ENCODE measurements around the gene KCNK7.

KCNK7 gene

GRCh38 chr11:65611028-65611757, 15.6 kb upstream of the KCNK7 start:
- TF ChIP-seq ZFP30 (CRISPR knock-in tag; IDR thresholded peaks at IDR 0.05) (no peak), CSDC2 (CRISPR knock-in tag; IDR thresholded peaks at IDR 0.05) (no peak), TOX (CRISPR knock-in tag; IDR thresholded peaks at IDR 0.05; ENCODE audit: borderline replicate concordance) (no peak), ARNTL (CRISPR knock-in tag; IDR thresholded peaks at IDR 0.05; ENCODE audit: borderline replicate concordance, low read depth) (no peak), ZNF565 (CRISPR knock-in tag; conservative IDR thresholded peaks at IDR 0.05; ENCODE audit: low read depth) (no peak), ISL1 (CRISPR knock-in tag; IDR thresholded peaks at IDR 0.05) (no peak), ZC3H10 (CRISPR knock-in tag; IDR thresholded peaks at IDR 0.05) (no peak), TSHZ2 (CRISPR knock-in tag; IDR thresholded peaks at IDR 0.05) (no peak), GLIS3 (CRISPR knock-in tag; IDR thresholded peaks at IDR 0.05) (no peak), ZFP3 (CRISPR knock-in tag; IDR thresholded peaks at IDR 0.05) (no peak), ESRRG (CRISPR knock-in tag; IDR thresholded peaks at IDR 0.05) (no peak), POU6F1 (CRISPR knock-in tag; IDR thresholded peaks at IDR 0.05; ENCODE audit: borderline replicate concordance, low read depth) (no peak), ZNF8 (CRISPR knock-in tag; IDR thresholded peaks at IDR 0.05) (no peak), RARB (CRISPR knock-in tag; IDR thresholded peaks at IDR 0.05) (no peak)
- TF ChIP-seq, protein P1, sequence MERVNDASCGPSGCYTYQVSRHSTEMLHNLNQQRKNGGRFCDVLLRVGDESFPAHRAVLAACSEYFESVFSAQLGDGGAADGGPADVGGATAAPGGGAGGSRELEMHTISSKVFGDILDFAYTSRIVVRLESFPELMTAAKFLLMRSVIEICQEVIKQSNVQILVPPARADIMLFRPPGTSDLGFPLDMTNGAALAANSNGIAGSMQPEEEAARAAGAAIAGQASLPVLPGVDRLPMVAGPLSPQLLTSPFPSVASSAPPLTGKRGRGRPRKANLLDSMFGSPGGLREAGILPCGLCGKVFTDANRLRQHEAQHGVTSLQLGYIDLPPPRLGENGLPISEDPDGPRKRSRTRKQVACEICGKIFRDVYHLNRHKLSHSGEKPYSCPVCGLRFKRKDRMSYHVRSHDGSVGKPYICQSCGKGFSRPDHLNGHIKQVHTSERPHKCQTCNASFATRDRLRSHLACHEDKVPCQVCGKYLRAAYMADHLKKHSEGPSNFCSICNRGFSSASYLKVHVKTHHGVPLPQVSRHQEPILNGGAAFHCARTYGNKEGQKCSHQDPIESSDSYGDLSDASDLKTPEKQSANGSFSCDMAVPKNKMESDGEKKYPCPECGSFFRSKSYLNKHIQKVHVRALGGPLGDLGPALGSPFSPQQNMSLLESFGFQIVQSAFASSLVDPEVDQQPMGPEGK (CRISPR knock-in tag; IDR thresholded peaks at IDR 0.05; ENCODE audit: borderline replicate concordance), result no peak
- ATAC-seq, result no peak

- no peak for ATAC-seq
- no peak for TF ChIP-seq OSR1 (CRISPR knock-in tag; IDR thresholded peaks at IDR 0.05)
- TF ChIP-seq ESRRG (CRISPR knock-in tag; IDR thresholded peaks at IDR 0.05), result no peak
- no peak for TF ChIP-seq GLIS3 (CRISPR knock-in tag; IDR thresholded peaks at IDR 0.05)
These were observed 14.8 kb upstream of the KCNK7 start for GRCh38 chr11:65610404-65610803.

GRCh38 chr11:65609665-65610064, 14.1 kb upstream of the KCNK7 start:
- no peak for TF ChIP-seq TOX (CRISPR knock-in tag; IDR thresholded peaks at IDR 0.05; ENCODE audit: borderline replicate concordance)
- TF ChIP-seq ZNF565 (CRISPR knock-in tag; conservative IDR thresholded peaks at IDR 0.05; ENCODE audit: low read depth), result no peak
- no peak for TF ChIP-seq OSR1 (CRISPR knock-in tag; IDR thresholded peaks at IDR 0.05)
- TF ChIP-seq BACH2 (CRISPR knock-in tag; IDR thresholded peaks at IDR 0.05; ENCODE audit: borderline replicate concordance), result no peak
- TF ChIP-seq ZFP3 (CRISPR knock-in tag; IDR thresholded peaks at IDR 0.05), result no peak
- no peak for TF ChIP-seq ZC3H10 (CRISPR knock-in tag; IDR thresholded peaks at IDR 0.05)
- TF ChIP-seq ESRRG (CRISPR knock-in tag; IDR thresholded peaks at IDR 0.05), result no peak
- no peak for TF ChIP-seq CREB5 (CRISPR knock-in tag; IDR thresholded peaks at IDR 0.05; ENCODE audit: low read depth)
- TF ChIP-seq CSDC2 (CRISPR knock-in tag; IDR thresholded peaks at IDR 0.05), result no peak
- no peak for TF ChIP-seq ZNF70 (CRISPR knock-in tag; IDR thresholded peaks at IDR 0.05)
- no peak for TF ChIP-seq ZFP30 (CRISPR knock-in tag; IDR thresholded peaks at IDR 0.05)
- no peak for TF ChIP-seq RARB (CRISPR knock-in tag; IDR thresholded peaks at IDR 0.05)
- no peak for ATAC-seq

DNA sequence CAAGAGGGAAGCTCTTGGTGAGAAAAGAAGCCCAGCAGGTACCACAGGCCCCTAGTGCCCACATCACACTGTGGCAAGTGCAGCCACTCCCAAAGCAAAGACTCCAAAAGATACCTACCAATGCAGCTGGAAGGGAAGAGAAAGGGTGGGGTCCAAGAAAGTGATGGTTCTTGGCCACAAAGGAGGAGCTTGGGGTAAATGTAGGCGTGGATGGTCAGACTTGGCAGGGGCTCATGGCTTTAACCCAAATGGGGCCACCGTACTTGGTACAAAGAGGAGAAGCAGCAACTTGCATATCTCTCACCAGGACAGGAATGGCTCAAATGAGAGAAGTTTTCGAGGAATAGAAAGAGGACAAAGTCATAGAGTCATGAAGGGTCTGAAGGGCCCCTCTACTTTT, 13.6 kb upstream of the KCNK7 start:
- TF ChIP-seq ZNF8 (CRISPR knock-in tag; IDR thresholded peaks at IDR 0.05), result no peak
- no peak for TF ChIP-seq TSHZ2 (CRISPR knock-in tag; IDR thresholded peaks at IDR 0.05)
- no peak for TF ChIP-seq ARNTL (CRISPR knock-in tag; IDR thresholded peaks at IDR 0.05; ENCODE audit: borderline replicate concordance, low read depth)
- TF ChIP-seq POU6F1 (CRISPR knock-in tag; IDR thresholded peaks at IDR 0.05; ENCODE audit: borderline replicate concordance, low read depth), result no peak
- TF ChIP-seq ZFP3 (CRISPR knock-in tag; IDR thresholded peaks at IDR 0.05), result no peak
- TF ChIP-seq ZFP30 (CRISPR knock-in tag; IDR thresholded peaks at IDR 0.05), result no peak
- TF ChIP-seq ISL1 (CRISPR knock-in tag; IDR thresholded peaks at IDR 0.05), result no peak
- no peak for TF ChIP-seq GLIS3 (CRISPR knock-in tag; IDR thresholded peaks at IDR 0.05)
- no peak for TF ChIP-seq ESRRG (CRISPR knock-in tag; IDR thresholded peaks at IDR 0.05)

More for the DNA sequence above, 13.6 kb upstream of the KCNK7 start:
- ATAC-seq, result no peak

Data from SK-N-SH treated with all-trans-retinoic acid at 6 μM for 48 hours (cell line).